ENCODE measurements around the gene SMG6.

DNA sequence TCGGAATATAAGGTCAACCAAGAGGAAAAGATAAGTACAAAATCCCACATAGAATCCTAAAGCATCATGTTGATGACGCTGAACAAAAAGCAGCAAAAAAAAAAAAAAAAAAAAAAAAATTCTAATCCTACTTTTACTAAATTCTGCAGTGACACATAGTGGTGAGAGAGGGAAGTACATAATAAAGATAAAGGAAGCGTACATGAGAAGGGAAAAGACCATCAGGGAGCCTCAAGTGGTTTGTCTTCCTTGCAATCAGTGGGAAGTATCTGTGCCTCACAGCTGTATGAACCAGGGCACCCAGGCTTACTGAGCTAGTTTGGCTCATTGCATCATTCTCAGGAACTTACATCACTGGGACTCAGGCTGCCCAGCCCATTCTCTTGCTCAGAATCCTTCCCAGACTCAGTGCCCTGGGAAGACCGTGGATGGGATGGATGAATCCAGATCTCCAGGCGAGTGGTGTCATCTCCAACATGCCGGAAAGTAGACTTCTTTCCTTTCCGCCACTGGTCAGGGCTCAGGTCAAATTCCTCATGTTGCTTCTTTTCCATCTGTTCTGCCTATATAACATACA, 21.2 kb downstream of the SMG6 start:
- TF ChIP-seq, protein P1, sequence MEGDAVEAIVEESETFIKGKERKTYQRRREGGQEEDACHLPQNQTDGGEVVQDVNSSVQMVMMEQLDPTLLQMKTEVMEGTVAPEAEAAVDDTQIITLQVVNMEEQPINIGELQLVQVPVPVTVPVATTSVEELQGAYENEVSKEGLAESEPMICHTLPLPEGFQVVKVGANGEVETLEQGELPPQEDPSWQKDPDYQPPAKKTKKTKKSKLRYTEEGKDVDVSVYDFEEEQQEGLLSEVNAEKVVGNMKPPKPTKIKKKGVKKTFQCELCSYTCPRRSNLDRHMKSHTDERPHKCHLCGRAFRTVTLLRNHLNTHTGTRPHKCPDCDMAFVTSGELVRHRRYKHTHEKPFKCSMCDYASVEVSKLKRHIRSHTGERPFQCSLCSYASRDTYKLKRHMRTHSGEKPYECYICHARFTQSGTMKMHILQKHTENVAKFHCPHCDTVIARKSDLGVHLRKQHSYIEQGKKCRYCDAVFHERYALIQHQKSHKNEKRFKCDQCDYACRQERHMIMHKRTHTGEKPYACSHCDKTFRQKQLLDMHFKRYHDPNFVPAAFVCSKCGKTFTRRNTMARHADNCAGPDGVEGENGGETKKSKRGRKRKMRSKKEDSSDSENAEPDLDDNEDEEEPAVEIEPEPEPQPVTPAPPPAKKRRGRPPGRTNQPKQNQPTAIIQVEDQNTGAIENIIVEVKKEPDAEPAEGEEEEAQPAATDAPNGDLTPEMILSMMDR (IDR thresholded peaks at IDR 0.05): peak; percentile 50 to 58 (median 56)
- TF ChIP-seq POLR2A (IDR thresholded peaks at IDR 0.05): no peak
